Lower leg skin (tissue), 4 donors: ENCODE data around the gene NCS1. TPM values are rescaled to one million over a fixed set of nuclear protein-coding genes. Genes with fewer than 3 reads are reported as not detected.

Source experiments
- DNase-seq, 2 donors: peaks; one replicate each; pipeline ENCODE4 v3.0.0-alpha.2; 2019; ENCODE audit warnings: low spot score in 2 of 2
- H3K4me3 ChIP-seq: fragments of 200-600 bp; sonication (generic); 2 replicates; pipeline ENCODE4 v1.5.1; 2017; ENCODE audit warnings: mild to moderate bottlenecking, low read depth; ENCODE audit not compliant: poor library complexity, severe bottlenecking
- POLR2A ChIP-seq, 2 donors: fragments of 450-650 bp; IDR thresholded peaks; one replicate each; pipeline ENCODE4 v1.6.1; 2016 to 2017; ENCODE audit warnings: antibody characterized with exemption in 2 of 2, mild to moderate bottlenecking in 1 of 2, moderate library complexity in 1 of 2
- WGBS, 2 donors: methylation state at CpG; one replicate each; pipeline ENCODE4 v1.1.5; 2018; 5-methylcytosine and 5-hydroxymethylcytosine counted together
- intact Hi-C: fragments of 100-400 bp; cut with DNase I; formaldehyde crosslinking; loops from one replicate; pipeline ENCODE4 v1.15.0; 2023; ENCODE audit warnings: low total_unique reads
- total RNA-seq, 4 donors: library from RNA; depleted of rRNA; stranded (reverse); fragments of >200 nt; gene quantifications; one replicate each; pipeline ENCODE4 v1.1.0, GENCODE V29; 2016
- TF ChIP-seq, protein P1 (sequence below), 3 donors: fragments of 450-650 bp; IDR thresholded peaks; one replicate each; pipeline ENCODE4 v1.5.1; 2016; ENCODE audit warnings: antibody characterized with exemption in 3 of 3, mild to moderate bottlenecking in 3 of 3, moderate library complexity in 2 of 3

Gene NCS1
- total RNA-seq, 4 donors from 2014 or later = 14.4 to 25.2 (median 20.7) TPM

DNA sequence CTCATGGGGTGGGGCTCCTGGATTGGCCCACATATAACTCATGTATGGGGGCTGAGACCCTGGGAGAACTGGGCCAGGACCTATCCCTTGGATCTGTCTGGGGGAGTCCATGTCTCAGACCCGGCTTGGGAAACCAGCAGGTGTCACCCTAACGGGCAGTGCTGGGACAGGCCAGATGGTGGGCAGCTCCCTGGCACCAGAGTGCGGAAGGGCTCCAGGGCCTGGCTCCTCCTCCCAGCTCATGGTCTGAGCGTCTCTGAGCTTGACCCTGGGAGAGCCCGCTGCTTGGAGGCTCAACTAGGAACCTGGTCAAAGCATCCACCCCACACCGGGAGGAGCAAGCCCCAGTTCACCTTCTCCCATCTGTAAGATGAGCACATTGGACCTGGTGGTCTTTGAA is 15.5 kb upstream of the NCS1 start:
- intact Hi-C loops = no loop called here
- no peak for DNase-seq

DNA sequence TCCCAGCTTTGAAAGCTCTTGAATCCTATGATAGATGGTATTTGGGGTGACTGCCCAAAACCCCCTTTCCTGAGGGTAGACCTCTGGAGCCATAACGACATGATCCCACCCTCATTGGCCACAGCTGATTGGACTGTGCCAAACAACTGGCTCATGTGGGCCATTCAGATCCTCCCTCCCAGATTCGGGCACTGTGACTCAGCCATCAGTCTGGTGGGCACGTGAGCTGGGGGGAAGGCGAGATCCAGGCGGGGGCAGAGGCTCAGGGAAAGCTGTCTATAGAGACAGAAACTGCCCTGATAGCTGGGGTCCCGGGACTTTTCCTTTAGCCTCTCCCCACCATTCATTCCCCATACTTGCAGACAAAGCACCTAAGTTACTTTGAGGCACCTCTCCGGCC is 15.1 kb upstream of the NCS1 start:
- DNase-seq = no peak
- no peak overlapping the region for H3K4me3 ChIP-seq
- intact Hi-C loops = no loop called here
- no peak for TF ChIP-seq POLR2A (IDR thresholded peaks at IDR 0.05)
- TF ChIP-seq, protein P1, sequence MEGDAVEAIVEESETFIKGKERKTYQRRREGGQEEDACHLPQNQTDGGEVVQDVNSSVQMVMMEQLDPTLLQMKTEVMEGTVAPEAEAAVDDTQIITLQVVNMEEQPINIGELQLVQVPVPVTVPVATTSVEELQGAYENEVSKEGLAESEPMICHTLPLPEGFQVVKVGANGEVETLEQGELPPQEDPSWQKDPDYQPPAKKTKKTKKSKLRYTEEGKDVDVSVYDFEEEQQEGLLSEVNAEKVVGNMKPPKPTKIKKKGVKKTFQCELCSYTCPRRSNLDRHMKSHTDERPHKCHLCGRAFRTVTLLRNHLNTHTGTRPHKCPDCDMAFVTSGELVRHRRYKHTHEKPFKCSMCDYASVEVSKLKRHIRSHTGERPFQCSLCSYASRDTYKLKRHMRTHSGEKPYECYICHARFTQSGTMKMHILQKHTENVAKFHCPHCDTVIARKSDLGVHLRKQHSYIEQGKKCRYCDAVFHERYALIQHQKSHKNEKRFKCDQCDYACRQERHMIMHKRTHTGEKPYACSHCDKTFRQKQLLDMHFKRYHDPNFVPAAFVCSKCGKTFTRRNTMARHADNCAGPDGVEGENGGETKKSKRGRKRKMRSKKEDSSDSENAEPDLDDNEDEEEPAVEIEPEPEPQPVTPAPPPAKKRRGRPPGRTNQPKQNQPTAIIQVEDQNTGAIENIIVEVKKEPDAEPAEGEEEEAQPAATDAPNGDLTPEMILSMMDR (IDR thresholded peaks at IDR 0.05) = no peak
- 65 to 81% methylated on average over 7 of the region's 7 CpGs for WGBS, 2 donors

More for the DNA sequence above, 15.5 kb upstream of the NCS1 start:
- 60 to 81% methylated on average over 2 to 6 of the region's 6 CpGs for WGBS, 2 donors
- TF ChIP-seq, protein P1 (IDR thresholded peaks at IDR 0.05) = no peak
- TF ChIP-seq POLR2A (IDR thresholded peaks at IDR 0.05) = no peak
- no peak overlapping the region for H3K4me3 ChIP-seq

DNA sequence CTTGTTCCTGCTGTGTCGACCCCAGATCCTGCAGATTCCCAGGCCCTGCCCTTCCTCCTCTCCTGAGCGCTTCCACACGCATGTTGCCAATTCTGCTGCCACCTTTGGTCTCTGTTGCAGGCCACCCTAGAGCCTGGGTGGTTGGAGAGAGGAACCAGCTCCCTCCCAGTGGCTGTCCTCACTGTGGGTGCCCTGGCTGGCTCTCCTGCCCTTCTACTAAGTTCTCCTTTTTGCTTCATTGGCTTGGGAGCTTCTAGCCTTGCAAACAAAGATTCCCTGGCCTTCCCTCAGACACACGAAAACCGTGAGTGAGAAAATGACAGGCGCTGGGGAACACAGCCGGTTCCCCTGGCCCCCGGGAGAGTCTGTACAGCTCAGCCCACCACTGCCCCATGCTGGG is 14.2 kb upstream of the NCS1 start:
- no peak for TF ChIP-seq POLR2A (IDR thresholded peaks at IDR 0.05)
- TF ChIP-seq, protein P1 (IDR thresholded peaks at IDR 0.05) = no peak
- no peak overlapping the region for H3K4me3 ChIP-seq
- intact Hi-C loops = no loop called here
- DNase-seq = no peak
- 82 to 93% methylated on average over 8 of the region's 8 CpGs for WGBS, 2 donors

DNA sequence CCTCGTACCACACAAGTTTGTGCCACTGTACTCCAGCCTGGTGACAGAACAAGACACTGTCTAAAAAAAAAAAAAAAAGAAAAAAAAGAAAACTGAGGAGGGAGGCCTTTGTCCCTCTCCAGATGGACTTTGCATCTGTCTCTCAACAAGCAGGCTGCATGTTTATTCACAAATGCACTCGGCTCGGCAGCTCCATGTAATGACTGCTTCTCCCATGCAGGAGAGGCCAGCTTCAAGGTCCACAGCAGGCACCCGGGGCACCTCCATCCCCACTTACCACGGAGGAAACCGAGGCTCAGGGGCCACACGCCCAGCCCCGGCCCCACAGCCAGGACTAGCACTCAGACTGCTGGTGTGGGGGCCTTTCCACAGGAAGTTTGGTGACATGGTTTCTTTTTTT is 13.1 kb upstream of the NCS1 start:
- intact Hi-C loops = no loop called here
- TF ChIP-seq, protein P1 (IDR thresholded peaks at IDR 0.05) = no peak
- TF ChIP-seq POLR2A (IDR thresholded peaks at IDR 0.05) = no peak
- no peak overlapping the region for H3K4me3 ChIP-seq
- WGBS, 2 donors = 84 to 91% methylated on average over 8 of the region's 8 CpGs
- DNase-seq = no peak

DNA sequence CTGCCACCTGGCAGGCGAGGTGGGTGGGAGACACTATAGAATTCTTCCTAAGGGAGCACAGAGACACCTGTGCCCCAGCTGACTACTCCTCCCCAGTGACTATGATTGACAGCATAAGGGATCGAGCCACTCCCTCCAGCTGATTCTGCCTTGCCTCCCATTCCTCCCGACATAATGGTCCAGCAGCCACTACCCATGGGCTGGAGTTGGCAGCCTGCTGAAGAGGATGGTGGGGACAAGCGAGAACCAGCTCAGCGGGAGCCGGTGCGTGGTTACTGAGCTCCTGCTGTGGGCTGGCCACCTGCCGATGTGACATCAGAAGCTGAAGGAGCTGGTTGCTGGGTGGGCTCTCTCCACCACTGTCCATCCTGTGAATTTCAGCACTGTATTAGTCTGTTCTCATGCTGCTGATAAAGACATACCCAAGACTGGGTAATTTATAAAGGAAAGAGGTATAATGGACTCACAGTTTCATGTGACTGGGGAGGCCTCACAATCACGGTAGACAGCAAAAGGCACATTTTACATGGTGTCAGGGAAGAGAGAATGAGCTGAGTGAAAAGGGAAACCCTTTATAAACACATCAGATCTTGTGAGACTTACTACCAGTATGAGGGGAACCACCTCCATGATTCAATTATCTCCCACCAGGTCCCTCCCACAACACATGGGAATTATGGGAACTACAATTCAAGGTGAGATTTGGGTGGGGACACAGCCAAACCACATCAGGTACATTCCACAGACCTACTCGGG is 12.1 kb upstream of the NCS1 start:
- H3K4me3 ChIP-seq = no peak overlapping the region
- no peak for DNase-seq
- TF ChIP-seq, protein P1 (IDR thresholded peaks at IDR 0.05) = no peak
- TF ChIP-seq POLR2A (IDR thresholded peaks at IDR 0.05) = no peak
- WGBS, 2 donors = 84 to 87% methylated on average over 10 of the region's 10 CpGs
- intact Hi-C loops = no loop called here
